Left ventricle myocardium inferior (tissue), 1 donor: ENCODE results near the gene ARL8A. TPM values are rescaled to one million over a fixed set of nuclear protein-coding genes. Genes with fewer than 3 reads are reported as not detected.
"Not testable (repeated sequence)": the region's sequence is repeated elsewhere in the genome, so short reads cannot be mapped to it uniquely, and the experiment has no call there.

ENCODE experiments used
- DNase-seq: peaks from one replicate; pipeline ENCODE4 v3.0.0-alpha.2; 2020
- H3K27ac ChIP-seq: fragments of 200-600 bp; replicated peaks from 2 replicates; pipeline ENCODE4 v1.8.0; 2021
- H3K27me3 ChIP-seq: fragments of 200-600 bp; 2 replicates; pipeline ENCODE4 v1.8.0; 2021; ENCODE audit warnings: low read depth
- H3K36me3 ChIP-seq: fragments of 200-600 bp; 2 replicates; pipeline ENCODE4 v1.8.0; 2021
- H3K4me1 ChIP-seq: fragments of 200-600 bp; 2 replicates; pipeline ENCODE4 v1.8.0; 2021
- H3K4me3 ChIP-seq: fragments of 200-600 bp; 2 replicates; pipeline ENCODE4 v1.8.0; 2021; ENCODE audit warnings: mild to moderate bottlenecking, moderate library complexity
- H3K9me3 ChIP-seq: fragments of 200-600 bp; replicated peaks from 2 replicates; pipeline ENCODE4 v1.8.0; 2021
- intact Hi-C: fragments of 100-400 bp; cut with micrococcal nuclease; formaldehyde crosslinking; loops from one replicate; pipeline ENCODE4 v1.11.0; 2022
- total RNA-seq: library from RNA; stranded (reverse); fragmentation: NEBNext Ultra II Directional; extraction: Animal tissue kit (Norgen Biotek cat#: 25700); gene quantifications from one replicate; pipeline ENCODE4 v1.2.1, GENCODE V29; 2021
- TF ChIP-seq, protein P1 (sequence below): fragments of 200-600 bp; IDR thresholded peaks from 2 replicates; pipeline ENCODE4 v1.8.0; 2021; ENCODE audit warnings: antibody characterized with exemption, mild to moderate bottlenecking, borderline replicate concordance
- donor health status: DM: no; HTN: yes; CAD: no; lungs with severe emphysema.

ARL8A gene
- total RNA-seq, 1 donor from 2014 or later = 64.7 TPM

DNA sequence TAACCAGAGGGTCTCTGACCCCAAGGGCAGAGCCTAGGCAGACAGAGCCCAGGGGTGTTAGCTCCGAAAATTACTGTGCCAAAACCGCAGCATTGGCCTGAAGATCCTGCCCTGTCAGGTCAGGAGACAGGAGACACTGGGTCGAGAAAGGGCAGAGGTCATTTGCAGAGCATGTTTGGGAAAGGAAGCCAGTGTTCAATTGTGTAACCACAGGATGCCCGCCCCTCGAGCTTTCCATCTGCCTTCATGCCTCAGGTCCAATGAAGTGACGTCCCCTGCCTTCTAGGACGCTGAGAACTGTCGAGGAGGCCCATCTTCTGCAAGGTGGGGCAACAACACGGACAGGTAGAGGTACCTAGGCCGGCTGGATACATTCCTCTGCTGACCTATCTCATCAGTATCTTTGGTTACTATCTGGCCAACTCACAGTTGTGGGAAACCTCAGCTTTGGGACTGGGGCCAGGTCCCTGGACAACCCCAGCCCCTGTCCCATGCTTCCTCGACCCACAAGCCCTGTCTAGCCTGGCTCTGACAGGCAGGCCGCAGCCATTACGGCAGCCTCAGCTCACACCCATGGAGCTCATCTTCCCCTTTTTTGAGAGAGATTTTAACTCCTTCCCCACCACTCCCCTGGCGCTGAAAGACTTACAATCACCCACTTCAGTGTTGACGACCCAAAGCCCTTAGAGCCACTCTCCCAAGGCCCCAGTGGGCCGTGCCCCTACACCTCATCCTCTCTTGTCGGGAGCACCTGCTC, 1.3 kb downstream of the ARL8A start:
- peak; percentile 37 for DNase-seq
- intact Hi-C loops = no loop called here
- TF ChIP-seq, protein P1, sequence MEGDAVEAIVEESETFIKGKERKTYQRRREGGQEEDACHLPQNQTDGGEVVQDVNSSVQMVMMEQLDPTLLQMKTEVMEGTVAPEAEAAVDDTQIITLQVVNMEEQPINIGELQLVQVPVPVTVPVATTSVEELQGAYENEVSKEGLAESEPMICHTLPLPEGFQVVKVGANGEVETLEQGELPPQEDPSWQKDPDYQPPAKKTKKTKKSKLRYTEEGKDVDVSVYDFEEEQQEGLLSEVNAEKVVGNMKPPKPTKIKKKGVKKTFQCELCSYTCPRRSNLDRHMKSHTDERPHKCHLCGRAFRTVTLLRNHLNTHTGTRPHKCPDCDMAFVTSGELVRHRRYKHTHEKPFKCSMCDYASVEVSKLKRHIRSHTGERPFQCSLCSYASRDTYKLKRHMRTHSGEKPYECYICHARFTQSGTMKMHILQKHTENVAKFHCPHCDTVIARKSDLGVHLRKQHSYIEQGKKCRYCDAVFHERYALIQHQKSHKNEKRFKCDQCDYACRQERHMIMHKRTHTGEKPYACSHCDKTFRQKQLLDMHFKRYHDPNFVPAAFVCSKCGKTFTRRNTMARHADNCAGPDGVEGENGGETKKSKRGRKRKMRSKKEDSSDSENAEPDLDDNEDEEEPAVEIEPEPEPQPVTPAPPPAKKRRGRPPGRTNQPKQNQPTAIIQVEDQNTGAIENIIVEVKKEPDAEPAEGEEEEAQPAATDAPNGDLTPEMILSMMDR = no peak
- Histone ChIP-seq H3K36me3 (peaks cover 7% of the 10 kb centered on the region), H3K27me3 (no peaks in the 10 kb centered on the region), H3K9me3 (no peaks in the 10 kb centered on the region), H3K27ac (peak overlapping the region; percentile 95), H3K4me3 (peak overlapping the region; percentile 95), H3K4me1 (peaks cover 50% of the 10 kb centered on the region)

DNA sequence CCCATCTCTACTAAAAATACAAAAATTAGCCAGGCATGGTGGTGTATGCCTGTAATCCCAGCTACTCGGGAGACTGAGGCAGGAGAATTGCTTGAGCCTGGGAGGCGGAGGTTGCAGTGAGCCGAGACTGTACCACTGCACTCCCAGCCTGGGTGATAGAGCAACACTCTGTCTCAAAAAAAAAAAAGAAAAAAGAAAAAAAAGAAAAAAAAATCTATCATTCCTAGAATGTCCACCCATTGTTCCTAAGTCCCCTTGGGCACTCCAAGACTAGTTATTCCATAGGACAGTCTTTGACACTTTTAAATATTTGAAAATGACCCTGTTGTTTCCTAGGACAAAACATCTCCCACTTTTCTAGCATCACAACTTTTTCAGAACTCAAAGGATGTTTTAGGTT, 3.1 kb downstream of the ARL8A start:
- H3K9me3 ChIP-seq, H3K4me3 ChIP-seq, DNase-seq, intact Hi-C loops, H3K27ac ChIP-seq, H3K27me3 ChIP-seq: not testable (repeated sequence)
- Histone ChIP-seq H3K36me3 (peaks cover 25% of the 10 kb centered on the region), H3K4me1 (peaks cover 50% of the 10 kb centered on the region)

DNA sequence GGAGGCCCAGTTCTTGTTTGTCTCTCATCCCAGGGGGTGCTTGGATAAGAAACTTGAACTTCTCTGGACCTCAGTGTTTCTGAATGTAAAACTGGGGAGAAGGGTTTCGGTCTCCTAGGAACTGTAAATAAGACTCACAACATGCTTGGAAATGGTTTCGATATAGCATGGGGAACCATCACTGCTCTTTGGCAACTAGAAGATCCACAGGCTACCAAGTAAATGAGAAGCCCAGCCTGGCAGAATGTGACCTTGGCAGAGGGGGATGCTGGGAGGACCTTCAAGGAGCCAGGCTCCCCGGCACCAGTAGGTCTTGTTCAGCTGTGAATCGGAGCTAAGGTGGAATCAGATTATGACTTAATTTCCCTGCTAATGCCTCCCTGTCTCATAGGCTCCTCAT, 3.7 kb downstream of the ARL8A start:
- TF ChIP-seq, protein P1 = no peak
- no peaks in the 10 kb centered on the region for H3K27me3 ChIP-seq
- H3K36me3 ChIP-seq = peaks cover 30% of the 10 kb centered on the region
- intact Hi-C loops = no loop called here
- no peak overlapping the region for H3K27ac ChIP-seq
- H3K4me1 ChIP-seq = peaks cover 50% of the 10 kb centered on the region
- no peak overlapping the region for H3K4me3 ChIP-seq
- no peak for DNase-seq
- no peaks in the 10 kb centered on the region for H3K9me3 ChIP-seq

DNA sequence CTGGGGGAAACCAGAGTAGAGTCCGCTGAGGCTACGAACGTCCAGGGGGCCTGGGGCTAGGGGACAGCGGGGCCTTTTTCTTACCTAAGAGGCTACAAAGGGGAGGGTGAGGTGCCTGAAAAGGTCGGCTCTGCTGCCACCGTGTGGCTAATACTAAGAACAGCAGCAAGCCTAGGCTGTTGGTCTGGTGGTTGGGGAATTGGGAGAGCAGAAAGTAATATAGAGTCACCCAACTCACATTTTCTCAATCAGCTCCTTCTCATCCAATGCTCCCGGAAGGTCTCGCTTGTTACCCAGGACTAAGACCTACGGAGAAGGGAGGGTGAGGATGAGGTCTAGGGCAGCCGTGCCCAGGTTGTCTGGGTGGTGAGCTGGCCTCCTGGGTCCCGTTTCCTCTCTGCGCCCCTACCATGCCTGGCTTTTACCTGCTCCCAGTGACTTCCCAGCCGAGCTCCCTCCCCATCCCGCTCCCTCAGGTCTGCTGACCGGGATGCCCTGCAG, 9.3 kb downstream of the ARL8A start:
- Histone ChIP-seq H3K4me1 (peaks cover 41% of the 10 kb centered on the region), H3K9me3 (no peaks in the 10 kb centered on the region), H3K36me3 (peaks cover 60% of the 10 kb centered on the region), H3K4me3 (no peak overlapping the region), H3K27me3 (no peaks in the 10 kb centered on the region), H3K27ac (no peak overlapping the region)
- DNase-seq = peak; percentile 38
- TF ChIP-seq, protein P1 = peak; percentile 93
- intact Hi-C loops = no loop called here

DNA sequence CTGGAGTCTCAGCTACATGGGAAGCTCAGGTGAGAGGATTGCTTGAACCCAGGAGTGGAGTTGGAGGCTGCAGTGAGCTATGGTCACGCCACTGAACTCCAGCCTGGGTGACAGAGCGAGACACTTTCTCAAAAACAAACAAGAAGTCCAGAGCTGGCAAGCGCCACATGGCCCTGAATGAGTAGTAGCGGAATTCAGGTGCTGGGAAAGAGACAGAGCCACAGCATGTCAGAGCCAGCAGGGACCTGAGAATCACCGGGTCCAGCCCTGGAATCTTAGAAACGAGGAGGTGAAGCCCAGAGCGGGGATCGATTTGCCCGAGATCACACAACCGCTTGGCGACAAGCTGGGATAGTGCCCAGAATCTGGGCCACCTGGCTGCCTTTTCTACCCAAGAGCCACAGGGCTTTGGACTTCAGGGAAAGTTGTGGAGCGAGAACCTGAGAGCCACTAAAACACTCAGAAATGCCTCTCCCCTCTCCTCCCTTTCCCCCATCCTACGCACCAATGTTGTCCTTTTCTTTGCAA, 9.8 kb downstream of the ARL8A start:
- Histone ChIP-seq H3K27ac (no peak overlapping the region), H3K27me3 (no peaks in the 10 kb centered on the region), H3K4me1 (peaks cover 44% of the 10 kb centered on the region), H3K4me3 (no peak overlapping the region), H3K9me3 (no peaks in the 10 kb centered on the region), H3K36me3 (peaks cover 60% of the 10 kb centered on the region)
- TF ChIP-seq, protein P1 = no peak
- no peak for DNase-seq
- intact Hi-C loops = no loop called here

DNA sequence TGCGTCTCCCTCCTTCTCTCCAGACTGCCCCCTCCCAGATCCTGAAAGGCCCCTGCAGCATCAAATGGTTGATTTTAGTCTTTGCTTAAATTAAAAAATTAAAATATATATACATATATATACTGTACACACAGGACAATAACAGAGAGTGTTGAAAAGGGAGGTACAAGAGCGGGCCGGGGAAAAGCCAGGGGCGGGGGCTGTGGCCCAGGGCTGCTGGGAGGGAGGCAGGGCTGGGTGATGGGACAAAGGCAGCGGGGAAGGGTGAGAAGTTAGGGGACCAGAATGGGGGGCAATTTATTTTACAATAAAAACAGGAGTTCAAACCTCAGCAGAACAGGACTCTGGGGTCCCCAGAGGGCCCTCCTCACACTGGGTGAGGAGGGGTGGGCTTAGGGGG, 10.5 kb downstream of the ARL8A start:
- no peak overlapping the region for H3K27ac ChIP-seq
- H3K27me3 ChIP-seq = no peaks in the 10 kb centered on the region
- DNase-seq = no peak
- intact Hi-C loops = no loop called here
- no peak overlapping the region for H3K4me3 ChIP-seq
- peaks cover 41% of the 10 kb centered on the region for H3K4me1 ChIP-seq
- H3K36me3 ChIP-seq = peaks cover 60% of the 10 kb centered on the region
- TF ChIP-seq, protein P1 = no peak
- no peaks in the 10 kb centered on the region for H3K9me3 ChIP-seq
